SK-N-SH (cell line): ENCODE data around the gene NPPB. TPM values are rescaled to one million over a fixed set of nuclear protein-coding genes. Genes with fewer than 3 reads are reported as not detected.

Source experiments
- CTCF ChIA-PET: fragments of 300-600, 350-600 bp; formaldehyde crosslinking; extraction: SDS; loops from one replicate; lab custom pipeline; 2021; lab: Yijun Ruan, JAX
- POLR2A ChIA-PET: fragments of 350-600 bp; sonication (Branson Sonifier 250); formaldehyde crosslinking; extraction: SDS; loops from one replicate; lab custom pipeline; 2020; ENCODE audit warnings: antibody characterized with exemption, inconsistent platforms; lab: Yijun Ruan, JAX
- DNase-seq: peaks from one replicate; pipeline ENCODE4 v3.0.0; 2012
- H2AFZ ChIP-seq: fragments of 200-600 bp; sonication (generic); 2 replicates; pipeline ENCODE4 v1.8.1; 2016; ENCODE audit warnings: antibody characterized with exemption, mild to moderate bottlenecking, low read depth
- H3F3A ChIP-seq: fragments of 200-600 bp; sonication (generic); replicated peaks from 2 replicates; pipeline ENCODE3; 2016; ENCODE audit warnings: antibody characterized with exemption, mild to moderate bottlenecking; ENCODE audit not compliant: insufficient read depth
- H3K27ac ChIP-seq, 2 experiments: fragments of 200-500 bp in 1 of 2; fragments of 200-600 bp in 1 of 2; sonication (Bioruptor generic) in 1 of 2; sonication (generic), shearing (Covaris generic) in 1 of 2; 2 replicates each; pipeline versions ENCODE4 v1.5.1 to v1.6.1; 2014 to 2016; ENCODE audit warnings: low read depth in 2 of 2, inconsistent platforms in 1 of 2, low read length in 1 of 2, mild to moderate bottlenecking in 1 of 2, mixed read lengths in 1 of 2
- H3K27me3 ChIP-seq: fragments of 200-600 bp; sonication (generic), shearing (Covaris generic); 2 replicates; pipeline ENCODE4 v1.6.1; 2016; ENCODE audit warnings: mixed run types; ENCODE audit not compliant: insufficient read depth
- H3K36me3 ChIP-seq, 2 experiments: fragments of 200-500 bp in 1 of 2; fragments of 200-600 bp in 1 of 2; sonication (Bioruptor generic) in 1 of 2; sonication (generic) in 1 of 2; replicated peaks in 1 of 2; 2 replicates each; pipeline versions ENCODE3 to v1.5.1; 2014 to 2016; ENCODE audit warnings: low read length in 1 of 2, mild to moderate bottlenecking in 1 of 2; ENCODE audit not compliant: insufficient read depth in 2 of 2, control insufficient read depth in 1 of 2
- H3K4me1 ChIP-seq, 2 experiments: fragments of 200-500 bp in 1 of 2; fragments of 200-600 bp in 1 of 2; sonication (Bioruptor generic) in 1 of 2; sonication (generic), shearing (Covaris generic) in 1 of 2; 2 replicates each; pipeline versions ENCODE4 v1.5.1 to v1.6.1; 2014 to 2016; ENCODE audit warnings: low read depth in 1 of 2, low read length in 1 of 2, mixed run types in 1 of 2; ENCODE audit not compliant: insufficient read depth in 2 of 2, control insufficient read depth in 1 of 2
- H3K4me2 ChIP-seq: fragments of 200-600 bp; sonication (generic), shearing (Covaris generic); 2 replicates; pipeline ENCODE4 v1.6.1; 2017; ENCODE audit warnings: mixed run types
- H3K4me3 ChIP-seq, 2 experiments: fragments of 200-500 bp in 1 of 2; fragments of 200-600 bp in 1 of 2; sonication (Bioruptor generic) in 1 of 2; sonication (generic), shearing (Covaris generic) in 1 of 2; 2 replicates each; pipeline versions ENCODE4 v1.5.1 to v1.8.1; 2014 to 2016; ENCODE audit warnings: low read depth in 2 of 2, inconsistent platforms in 1 of 2, low read length in 1 of 2, mild to moderate bottlenecking in 1 of 2, mixed read lengths in 1 of 2, moderate library complexity in 1 of 2
- H3K79me2 ChIP-seq: fragments of 200-600 bp; sonication (generic); 2 replicates; pipeline ENCODE4 v1.8.1; 2017; ENCODE audit warnings: mild to moderate bottlenecking; ENCODE audit not compliant: insufficient read depth
- H3K9ac ChIP-seq: fragments of 200-600 bp; sonication (generic); 2 replicates; pipeline ENCODE4 v1.6.1; 2017; ENCODE audit warnings: mixed run types
- H3K9me2 ChIP-seq: fragments of 200-600 bp; sonication (generic); 2 replicates; pipeline ENCODE4 v1.6.1; 2017; ENCODE audit warnings: mixed run types
- H3K9me3 ChIP-seq: fragments of 200-600 bp; sonication (generic); 2 replicates; pipeline ENCODE4 v1.6.1; 2017; ENCODE audit warnings: mixed run types, mild to moderate bottlenecking, moderate library complexity
- H4K20me1 ChIP-seq: fragments of 200-600 bp; sonication (generic); 2 replicates; pipeline ENCODE4 v1.6.1; 2017; ENCODE audit warnings: mild to moderate bottlenecking, mixed run types; ENCODE audit not compliant: insufficient read depth
- ELF1 ChIP-seq: IDR thresholded peaks from 2 replicates; pipeline ENCODE4 v1.4.0; 2012
- EZH2phosphoT487 ChIP-seq: fragments of 200-600 bp; sonication (generic); IDR thresholded peaks from 2 replicates; pipeline ENCODE4 v1.6.1; 2017; ENCODE audit warnings: low read depth, mixed run types, mild to moderate bottlenecking, antibody characterized with exemption, moderate library complexity, borderline replicate concordance
- FOSL2 ChIP-seq: IDR thresholded peaks from 2 replicates; pipeline ENCODE4 v1.4.0; 2012; ENCODE audit warnings: low read depth, mild to moderate bottlenecking, moderate library complexity, borderline replicate concordance
- FOXM1 ChIP-seq: IDR thresholded peaks from 2 replicates; pipeline ENCODE4 v1.4.0; 2012; ENCODE audit warnings: low read depth, mild to moderate bottlenecking
- GABPA ChIP-seq: IDR thresholded peaks from 2 replicates; pipeline ENCODE4 v1.4.0; 2012; ENCODE audit warnings: low read depth, mild to moderate bottlenecking
- GATA2 ChIP-seq: sonication (generic); formaldehyde crosslinking; IDR thresholded peaks from 2 replicates; pipeline ENCODE4 v1.5.0; 2020; ENCODE audit warnings: mild to moderate bottlenecking, missing genetic modification reagents
- MEF2A ChIP-seq: IDR thresholded peaks from 2 replicates; pipeline ENCODE4 v1.4.0; 2012; ENCODE audit warnings: low read depth, borderline replicate concordance
- NFIC ChIP-seq: IDR thresholded peaks from 2 replicates; pipeline ENCODE4 v1.4.0; 2012; ENCODE audit warnings: borderline replicate concordance
- RAD21 ChIP-seq: IDR thresholded peaks from 2 replicates; pipeline ENCODE4 v1.6.1; 2012; ENCODE audit warnings: mild to moderate bottlenecking, low read length
- REST ChIP-seq: IDR thresholded peaks from 2 replicates; pipeline ENCODE4 v1.6.1; 2012; ENCODE audit warnings: mild to moderate bottlenecking, low read depth, low read length, moderate library complexity
- SMC3 ChIP-seq: IDR thresholded peaks from 2 replicates; pipeline ENCODE4 v1.6.1; 2012; ENCODE audit warnings: low read depth, low read length, improper control_type of control experiment
- TEAD4 ChIP-seq: IDR thresholded peaks from 2 replicates; pipeline ENCODE4 v1.4.0; 2012; ENCODE audit warnings: mild to moderate bottlenecking, borderline replicate concordance; ENCODE audit not compliant: insufficient read depth
- YY1 ChIP-seq: IDR thresholded peaks from 2 replicates; pipeline ENCODE4 v1.4.0; 2012; ENCODE audit warnings: low read depth, mild to moderate bottlenecking
- WGBS: methylation state at CpG from one replicate; pipeline ENCODE4 v1.1.6; 2017; ENCODE audit warnings: low lambda C conversion rate; 5-methylcytosine and 5-hydroxymethylcytosine counted together
- polyA plus RNA-seq, 3 experiments: library from polyadenylated mRNA; depleted of rRNA; stranded (reverse); fragments of >200 nt; gene quantifications; 2 replicates each; pipeline ENCODE4 v1.2.3, GENCODE V29; 2012
- TF ChIP-seq, protein P1 (sequence below): IDR thresholded peaks from 2 replicates; pipeline ENCODE4 v1.4.0; 2012; ENCODE audit warnings: low read depth, borderline replicate concordance
- TF ChIP-seq, protein P2 (sequence below): fragments of 150-350 bp; IDR thresholded peaks from 2 replicates; pipeline ENCODE4 v1.6.1; 2016; ENCODE audit warnings: mild to moderate bottlenecking, low read depth, low read length

The NPPB gene
- polyA plus RNA-seq, 1 of the 3 experiments (the other 2 are of a cell fraction) = 0.85 TPM

GRCh38 chr1:11880911-11881748 lies 22.4 kb upstream of the NPPB start (continued):
- TF ChIP-seq REST (no peak), ELF1 (no peak), FOXM1 (no peak), FOSL2 (no peak), YY1 (no peak), TEAD4 (no peak), NFIC (no peak), GABPA (no peak), GATA2 (no peak)
- TF ChIP-seq, protein P1, sequence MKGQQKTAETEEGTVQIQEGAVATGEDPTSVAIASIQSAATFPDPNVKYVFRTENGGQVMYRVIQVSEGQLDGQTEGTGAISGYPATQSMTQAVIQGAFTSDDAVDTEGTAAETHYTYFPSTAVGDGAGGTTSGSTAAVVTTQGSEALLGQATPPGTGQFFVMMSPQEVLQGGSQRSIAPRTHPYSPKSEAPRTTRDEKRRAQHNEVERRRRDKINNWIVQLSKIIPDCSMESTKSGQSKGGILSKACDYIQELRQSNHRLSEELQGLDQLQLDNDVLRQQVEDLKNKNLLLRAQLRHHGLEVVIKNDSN = no peak

- H3K27ac ChIP-seq = peak overlapping the region in 1 of 2 experiments; percentile 99; a peak in 2 of 4 replicates
- H3K4me2 ChIP-seq = no peak overlapping the region
- ChIA-PET CTCF (interaction anchor here (0.8 to 4.6 kb wide), 5 partner anchors 34 to 106 kb away, joined by 3 to 42 read pairs (median 4); no protein-coding TSS in a partner anchor), POLR2A (interaction anchor here (1.2 to 2.2 kb wide), 3 partner anchors 28 to 38 kb away, joined by 4 to 14 read pairs (median 7); no protein-coding TSS in a partner anchor)
- H3K79me2 ChIP-seq = no peaks in the 10 kb centered on the region
- no peak for TF ChIP-seq MEF2A
- TF ChIP-seq SMC3 = no peak
- TF ChIP-seq, protein P2, sequence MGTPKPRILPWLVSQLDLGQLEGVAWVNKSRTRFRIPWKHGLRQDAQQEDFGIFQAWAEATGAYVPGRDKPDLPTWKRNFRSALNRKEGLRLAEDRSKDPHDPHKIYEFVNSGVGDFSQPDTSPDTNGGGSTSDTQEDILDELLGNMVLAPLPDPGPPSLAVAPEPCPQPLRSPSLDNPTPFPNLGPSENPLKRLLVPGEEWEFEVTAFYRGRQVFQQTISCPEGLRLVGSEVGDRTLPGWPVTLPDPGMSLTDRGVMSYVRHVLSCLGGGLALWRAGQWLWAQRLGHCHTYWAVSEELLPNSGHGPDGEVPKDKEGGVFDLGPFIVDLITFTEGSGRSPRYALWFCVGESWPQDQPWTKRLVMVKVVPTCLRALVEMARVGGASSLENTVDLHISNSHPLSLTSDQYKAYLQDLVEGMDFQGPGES = no peak
- TF ChIP-seq EZH2phosphoT487 = no peak
- no peak for TF ChIP-seq RAD21
- TF ChIP-seq YY1 = no peak
- H4K20me1 ChIP-seq = no peaks in the 10 kb centered on the region
- 0 out of 2 replicates have a peak, but pooled peaks cover 5% of the 10 kb centered on the region for H3K27me3 ChIP-seq
- H2AFZ ChIP-seq = no peak overlapping the region
- H3K4me1 ChIP-seq = peaks cover 0 to 67% of the 10 kb centered on the region in 2 experiments; a peak in 2 of 4 replicates
- no peak overlapping the region for H3K9ac ChIP-seq
- H3K9me2 ChIP-seq = no peaks in the 10 kb centered on the region
- H3K4me3 ChIP-seq = no peak overlapping the region
- no peaks in the 10 kb centered on the region for H3K36me3 ChIP-seq
- H3F3A ChIP-seq = no peaks in the 10 kb centered on the region
- DNase-seq = no peak
- WGBS = 56% methylated on average over 10 of the region's 12 CpGs
- no peaks in the 10 kb centered on the region for H3K9me3 ChIP-seq
These were observed 21.4 kb upstream of the NPPB start for GRCh38 chr1:11880181-11880575.
